NCI-H2171 treated with DMSO at 0.1 percent for 48 hours (cell line): ENCODE measurements around the gene ACMSD.

ENCODE experiments used
- DNase-seq: peaks from one replicate; lab custom pipeline; 2025; lab: John Stamatoyannopoulos, UW

The ACMSD gene

GRCh38 chr2:134950886-134951285 is 112.5 kb downstream of the ACMSD start:
- DNase-seq = no peak
